GM18526 (cell line): ENCODE results near the gene CDK6.

Source experiments
- POLR2A ChIP-seq: IDR thresholded peaks from 3 replicates; pipeline ENCODE4 v1.6.1; 2011; ENCODE audit not compliant: insufficient read length; ENCODE audit errors: extremely low read depth

The CDK6 gene

GRCh38 chr7:92641921-92642511 is 194.4 kb downstream of the CDK6 start:
- TF ChIP-seq POLR2A, result no peak

DNA sequence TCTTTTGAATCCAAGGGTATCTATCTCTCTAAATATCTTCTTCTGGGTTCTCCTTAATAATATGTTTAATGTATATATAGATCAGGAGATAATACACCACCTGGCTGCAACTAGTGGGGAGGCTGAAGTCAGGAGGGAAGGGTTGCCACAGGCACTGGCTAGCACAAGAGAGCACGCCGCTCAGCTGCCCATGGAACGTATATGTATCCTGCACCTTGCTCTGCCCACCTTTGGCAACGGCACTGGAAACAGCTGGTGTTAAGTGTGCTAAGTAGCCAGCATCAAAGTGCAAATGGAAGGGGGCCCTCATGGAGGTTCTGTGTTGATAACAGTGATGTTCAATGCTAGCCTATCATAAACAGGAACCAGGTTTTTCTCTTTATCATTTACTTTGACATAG is 196.4 kb downstream of the CDK6 start:
- TF ChIP-seq POLR2A, result no peak

DNA sequence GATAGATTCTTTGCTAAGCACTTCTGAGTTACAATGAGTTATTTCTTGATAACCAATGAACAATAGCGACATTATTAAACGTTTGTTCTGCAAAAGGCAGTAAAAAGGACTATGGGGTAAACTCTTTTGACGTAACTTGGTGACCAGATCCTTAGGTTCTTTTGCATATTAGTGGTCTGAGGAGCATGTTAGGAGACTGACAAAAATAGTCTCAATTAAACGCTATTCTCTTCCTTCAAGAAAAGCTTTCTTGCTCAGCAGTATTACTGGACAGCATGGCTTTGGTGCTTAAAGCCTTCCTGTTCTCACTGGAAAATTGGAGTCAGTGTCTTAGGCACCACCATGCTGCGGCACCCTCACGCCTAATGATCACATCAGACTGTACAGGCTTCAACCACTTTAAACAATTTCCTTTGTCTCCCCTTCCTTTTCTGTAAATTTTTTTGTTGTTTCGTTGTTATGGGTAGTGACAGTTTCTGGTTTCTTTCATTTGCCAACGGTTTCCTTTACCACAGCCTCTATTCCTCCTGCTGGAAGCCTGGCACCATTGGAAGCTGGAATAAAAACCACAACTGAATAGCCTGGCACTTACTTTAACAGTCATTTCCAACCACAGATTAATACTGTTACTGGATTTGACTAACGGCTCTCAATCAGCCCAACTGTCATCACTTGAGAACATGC is 197.0 kb downstream of the CDK6 start:
- no peak for TF ChIP-seq POLR2A

DNA sequence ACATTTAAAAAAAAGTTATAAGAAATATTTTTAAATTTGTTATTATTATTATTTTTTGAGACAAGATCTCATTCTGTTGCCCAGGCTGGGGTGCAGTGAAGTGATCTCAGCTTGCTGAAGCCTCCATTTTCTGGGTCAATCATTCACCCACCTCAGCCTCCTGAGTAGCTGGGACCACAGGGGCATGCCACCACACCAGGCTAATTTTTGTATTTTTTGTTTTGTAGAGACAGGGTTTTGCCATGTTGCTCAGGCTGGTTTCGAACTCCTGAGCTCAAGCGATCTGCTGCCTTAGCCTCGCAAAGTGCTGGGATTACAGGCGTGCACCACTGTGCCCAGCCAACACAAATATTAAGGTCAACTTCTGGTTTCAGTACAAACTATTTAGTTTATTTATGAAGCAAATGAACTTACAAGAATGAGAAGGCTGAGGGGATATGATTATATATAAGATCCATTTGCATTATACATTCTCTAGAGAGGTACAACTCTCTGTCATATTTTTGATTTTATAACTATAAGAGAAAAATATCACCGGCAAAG is 200.3 kb downstream of the CDK6 start:
- no peak for TF ChIP-seq POLR2A

DNA sequence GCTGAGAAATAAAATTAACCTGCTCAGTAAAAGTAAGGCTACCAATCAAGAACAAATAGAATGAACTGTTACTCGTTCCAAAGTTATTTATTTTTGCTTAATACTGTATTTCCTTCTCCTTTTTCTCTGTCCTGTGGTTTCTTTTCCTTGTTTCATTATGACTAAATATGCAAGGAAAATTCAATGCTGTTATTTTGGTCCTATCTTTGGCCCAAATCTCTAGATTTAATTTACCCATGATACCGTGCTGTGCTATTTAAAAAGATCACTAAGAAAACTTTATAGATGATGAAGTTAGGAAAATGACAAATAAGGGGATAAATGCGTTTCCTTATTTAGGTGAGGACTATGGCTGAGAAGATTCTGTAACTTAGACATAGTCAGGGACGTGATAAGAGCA is 200.8 kb downstream of the CDK6 start:
- TF ChIP-seq POLR2A, result no peak

DNA sequence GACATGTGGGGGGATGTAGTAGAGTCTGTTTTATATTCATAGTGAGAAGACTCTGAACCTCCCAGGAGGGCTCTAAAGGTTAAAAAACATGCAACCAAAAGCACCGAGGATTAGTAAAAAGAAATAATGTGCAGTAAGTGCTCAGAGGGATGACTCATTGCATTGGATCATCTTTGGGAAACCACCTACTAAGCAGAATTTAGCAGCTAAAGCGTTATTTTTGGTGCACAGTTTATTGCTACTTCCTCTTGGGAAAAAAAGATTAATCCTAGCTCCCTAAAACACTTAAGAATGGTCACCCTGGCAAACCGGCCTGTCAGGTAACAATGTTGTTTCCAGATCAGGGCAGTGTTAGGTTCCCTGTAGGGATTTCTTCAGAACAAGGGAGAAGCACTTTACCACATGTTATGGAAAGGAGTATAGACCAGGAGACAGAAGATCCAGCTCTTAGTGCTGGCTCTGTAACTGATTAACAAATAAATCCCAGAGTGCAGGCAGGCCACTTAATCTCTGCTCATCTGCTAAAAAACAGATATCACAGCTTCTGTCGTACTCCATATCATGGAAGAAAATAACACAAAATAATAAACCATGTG is 201.4 kb downstream of the CDK6 start:
- TF ChIP-seq POLR2A, result no peak

DNA sequence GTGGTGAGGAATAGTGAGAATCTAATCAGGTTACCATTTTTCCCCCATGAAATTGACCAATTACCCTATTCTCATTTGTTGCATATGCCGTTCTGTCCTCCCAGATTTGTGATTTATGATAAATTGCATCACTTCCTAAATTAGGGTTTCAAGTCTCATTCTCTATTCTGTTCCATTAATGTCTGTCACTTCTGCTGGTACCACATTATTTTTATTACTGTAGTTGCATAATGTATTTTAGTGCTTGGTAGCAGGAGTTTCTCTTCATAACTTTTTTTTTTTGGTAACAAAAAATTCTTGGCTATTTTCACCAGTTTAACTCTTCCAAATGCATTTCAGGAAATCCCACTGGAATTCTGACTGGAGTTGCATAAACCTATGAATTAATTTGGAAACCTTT is 202.2 kb downstream of the CDK6 start:
- no peak for TF ChIP-seq POLR2A

DNA sequence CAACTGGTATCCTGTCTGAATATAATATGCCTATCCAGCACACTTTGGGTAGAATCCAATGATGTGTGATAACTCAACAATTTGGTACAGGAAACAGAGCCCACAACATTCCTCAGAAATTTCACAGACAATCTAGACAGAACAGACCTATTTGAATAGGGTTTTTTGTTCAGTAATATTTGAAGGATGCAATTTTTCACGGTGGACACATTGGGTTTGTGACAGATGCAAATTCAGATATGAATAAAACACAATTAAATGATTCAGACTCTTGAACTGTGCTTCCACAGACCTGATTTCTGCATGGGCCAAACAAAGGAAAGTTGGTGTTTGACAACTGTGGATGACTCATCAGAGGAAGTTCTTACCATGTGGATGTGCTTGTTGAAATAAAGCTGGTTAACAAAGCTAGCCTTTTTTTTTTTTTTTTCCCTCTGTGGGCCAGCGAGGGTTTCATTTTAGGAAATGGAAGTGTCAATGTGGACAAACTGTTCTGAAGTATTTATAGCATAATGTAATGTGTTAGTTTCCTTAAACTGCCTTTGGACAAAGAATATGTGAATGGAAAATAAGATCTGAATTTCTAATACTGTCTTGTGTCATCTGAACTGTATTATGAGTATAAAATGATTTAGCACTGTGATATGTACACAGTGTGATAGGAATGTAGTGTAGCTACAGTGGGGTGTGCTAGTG is 203.0 kb downstream of the CDK6 start:
- TF ChIP-seq POLR2A, result no peak

DNA sequence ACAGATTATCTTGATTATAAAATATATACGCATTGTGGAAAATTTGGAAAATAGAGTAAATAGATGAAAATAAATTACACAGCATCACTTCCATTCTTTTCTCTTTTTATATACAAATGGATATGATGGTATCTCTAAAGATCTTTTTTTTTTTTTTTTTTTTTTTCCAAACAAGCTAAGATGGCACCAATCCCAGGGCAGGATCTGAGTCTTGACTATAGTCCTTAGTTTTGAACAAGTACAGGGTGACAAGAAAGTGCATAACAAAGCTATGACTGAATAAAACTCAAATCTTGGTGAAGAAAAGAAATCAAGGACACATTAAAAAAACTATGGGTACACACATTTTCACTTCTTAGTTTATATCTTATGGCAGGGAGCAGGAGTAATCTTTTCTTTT is 203.6 kb downstream of the CDK6 start:
- TF ChIP-seq POLR2A, result no peak

- TF ChIP-seq POLR2A, result no peak
Observed at GRCh38 chr7:92631850-92632487, 204.4 kb downstream of the CDK6 start.

- no peak for TF ChIP-seq POLR2A
Observed at GRCh38 chr7:92631067-92631849, 205.1 kb downstream of the CDK6 start.

- no peak for TF ChIP-seq POLR2A
Observed at GRCh38 chr7:92629779-92630178, 206.6 kb downstream of the CDK6 start.

DNA sequence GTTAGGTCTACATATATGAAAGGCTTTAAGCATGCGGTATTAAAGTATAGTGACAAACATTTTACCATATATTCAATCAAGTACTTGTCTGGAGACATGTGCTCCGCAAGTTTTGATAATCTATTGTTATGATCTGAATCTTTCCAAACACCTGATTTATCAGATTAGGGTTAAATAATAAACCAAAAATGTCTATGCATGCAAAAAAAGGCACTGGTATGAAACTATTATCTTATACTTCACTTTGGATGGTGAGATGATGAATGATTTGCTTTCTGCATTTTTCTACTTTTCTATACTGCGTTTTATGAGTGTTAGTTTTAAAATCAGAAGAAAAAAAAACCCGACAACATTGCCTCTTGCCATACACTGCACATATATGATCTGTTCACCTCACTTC is 208.4 kb downstream of the CDK6 start:
- TF ChIP-seq POLR2A, result no peak

- no peak for TF ChIP-seq POLR2A
Observed at GRCh38 chr7:92626281-92626809, 210.0 kb downstream of the CDK6 start.

DNA sequence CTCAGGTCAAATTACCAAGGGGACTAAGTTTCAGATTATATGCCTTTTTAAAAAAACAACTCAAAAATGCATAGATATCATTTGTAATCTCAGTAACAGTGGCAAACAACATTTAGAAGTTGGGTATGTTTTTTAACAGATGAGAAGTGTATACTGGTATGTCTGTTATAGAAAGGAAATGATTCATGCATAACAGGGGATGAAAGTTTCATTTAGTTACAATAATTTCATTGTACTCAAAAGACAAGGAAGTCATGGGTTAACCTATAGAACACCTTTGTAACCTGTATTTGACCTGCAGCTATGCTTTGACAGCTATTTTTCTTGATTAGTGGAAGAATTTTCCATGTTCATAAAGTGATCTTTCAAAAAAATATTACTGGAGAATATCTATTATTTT is 210.8 kb downstream of the CDK6 start:
- no peak for TF ChIP-seq POLR2A
